ENCODE results near the gene TTLL5. TPM values are rescaled to one million over a fixed set of nuclear protein-coding genes. Genes with fewer than 3 reads are reported as not detected.

The TTLL5 gene
- total RNA-seq, 1 donor from 2014 or later: 26.0 TPM

DNA sequence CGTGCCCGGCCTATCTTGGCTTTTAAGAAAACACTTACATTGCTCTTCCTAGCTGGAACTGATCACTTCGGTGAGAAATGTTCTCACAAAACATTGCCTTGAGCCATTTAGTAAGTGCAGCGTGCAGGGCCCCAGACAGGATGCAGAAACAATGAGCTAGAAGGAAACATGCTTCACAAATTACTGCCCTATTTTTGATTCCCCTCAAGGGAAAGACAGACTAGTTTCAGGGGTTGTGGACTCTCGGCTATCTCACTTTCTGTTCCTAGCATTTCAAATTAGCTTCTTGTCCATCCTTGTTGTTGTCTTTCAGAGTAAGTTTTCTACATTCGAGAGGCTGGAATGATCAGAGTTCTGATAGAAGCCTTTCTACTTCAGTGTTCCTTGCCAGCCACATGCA, 299.2 kb downstream of the TTLL5 start:
- intact Hi-C loops (cut with DNase I): no loop called here
- H3K4me1 ChIP-seq: no peaks in the 10 kb centered on the region
- H3K36me3 ChIP-seq: no peaks in the 10 kb centered on the region
- DNase-seq: no peak
- H3K9me3 ChIP-seq: no peaks in the 10 kb centered on the region
- TF ChIP-seq CTCF (IDR thresholded peaks at IDR 0.05): no peak
- no peaks in the 10 kb centered on the region for H3K27me3 ChIP-seq
- no peak for ATAC-seq
- H3K27ac ChIP-seq: no peak overlapping the region
- H3K4me3 ChIP-seq: no peak overlapping the region

GRCh38 chr14:75961662-75962061, 300.6 kb downstream of the TTLL5 start:
- H3K36me3 ChIP-seq: peaks cover 4% of the 10 kb centered on the region
- ATAC-seq (no peak), DNase-seq (no peak)
- no peaks in the 10 kb centered on the region for H3K27me3 ChIP-seq
- TF ChIP-seq CTCF (IDR thresholded peaks at IDR 0.05): no peak
- intact Hi-C loops (cut with DNase I): no loop called here
- H3K4me3 ChIP-seq: no peak overlapping the region
- H3K4me1 ChIP-seq: no peaks in the 10 kb centered on the region
- no peak overlapping the region for H3K27ac ChIP-seq
- H3K9me3 ChIP-seq: no peaks in the 10 kb centered on the region

GRCh38 chr14:75967866-75968265, 306.8 kb downstream of the TTLL5 start:
- Histone ChIP-seq H3K4me1 (no peaks in the 10 kb centered on the region), H3K36me3 (peaks cover 4% of the 10 kb centered on the region), H3K27me3 (no peaks in the 10 kb centered on the region), H3K4me3 (no peak overlapping the region), H3K27ac (no peak overlapping the region), H3K9me3 (no peaks in the 10 kb centered on the region)
- DNase-seq: no peak
- no peak for ATAC-seq
- intact Hi-C loops (cut with DNase I): no loop called here
- TF ChIP-seq CTCF (IDR thresholded peaks at IDR 0.05): no peak

- no peaks in the 10 kb centered on the region for H3K4me1 ChIP-seq
- ATAC-seq: no peak
- intact Hi-C loops (cut with DNase I): no loop called here
- H3K36me3 ChIP-seq: peaks cover 4% of the 10 kb centered on the region
- H3K27me3 ChIP-seq: no peaks in the 10 kb centered on the region
- DNase-seq: no peak
- H3K27ac ChIP-seq: no peak overlapping the region
- H3K9me3 ChIP-seq: no peaks in the 10 kb centered on the region
- H3K4me3 ChIP-seq: no peak overlapping the region
- TF ChIP-seq CTCF (IDR thresholded peaks at IDR 0.05): no peak
Observed at GRCh38 chr14:75968456-75968855, 307.4 kb downstream of the TTLL5 start.

DNA sequence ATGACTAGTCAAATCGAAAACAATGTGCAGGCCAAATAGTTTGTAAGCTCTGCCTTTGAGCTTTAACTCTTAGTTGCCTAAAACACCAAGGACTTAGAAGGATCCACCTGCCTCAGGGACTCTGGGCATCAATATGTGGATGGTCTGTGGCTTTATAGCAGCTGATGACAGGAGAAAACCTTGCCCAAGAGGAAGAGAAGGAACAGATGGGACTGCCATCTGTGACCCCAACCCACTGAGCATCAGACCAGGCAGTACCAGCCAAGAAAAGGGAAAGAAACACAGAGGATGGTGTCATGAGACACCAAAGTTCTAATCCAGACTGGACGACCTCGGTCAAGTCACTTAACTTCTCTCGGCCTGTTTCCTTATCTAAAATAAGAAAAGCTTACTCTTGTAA, 308.1 kb downstream of the TTLL5 start:
- H3K4me3 ChIP-seq: no peak overlapping the region
- intact Hi-C loops (cut with DNase I): no loop called here
- H3K4me1 ChIP-seq: no peaks in the 10 kb centered on the region
- H3K9me3 ChIP-seq: no peaks in the 10 kb centered on the region
- DNase-seq (no peak), ATAC-seq (no peak)
- no peak for TF ChIP-seq CTCF (IDR thresholded peaks at IDR 0.05)
- H3K27me3 ChIP-seq: no peaks in the 10 kb centered on the region
- peaks cover 4% of the 10 kb centered on the region for H3K36me3 ChIP-seq
- H3K27ac ChIP-seq: no peak overlapping the region

DNA sequence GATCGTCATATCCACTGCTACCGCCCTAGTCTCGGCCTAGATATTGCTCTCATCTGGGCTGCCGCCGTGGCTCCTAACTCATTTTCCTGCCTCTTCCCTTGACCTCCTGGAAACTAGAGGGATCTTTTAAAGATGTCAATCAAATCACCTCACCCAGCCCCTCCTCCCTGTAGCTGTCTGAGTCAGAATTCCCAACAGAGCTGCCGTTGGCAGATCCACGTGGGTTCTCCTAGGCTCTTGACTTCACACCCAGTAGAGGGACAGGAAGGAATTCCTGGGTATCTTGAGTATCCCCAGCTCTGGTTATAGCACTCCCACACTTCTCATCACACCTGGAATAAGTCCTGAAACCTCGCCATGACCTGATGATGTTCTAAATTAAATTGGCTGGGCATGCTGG, 308.8 kb downstream of the TTLL5 start:
- DNase-seq: no peak
- Histone ChIP-seq H3K27ac (no peak overlapping the region), H3K9me3 (no peaks in the 10 kb centered on the region), H3K4me1 (no peaks in the 10 kb centered on the region), H3K27me3 (no peaks in the 10 kb centered on the region), H3K36me3 (peaks cover 4% of the 10 kb centered on the region), H3K4me3 (no peak overlapping the region)
- no peak for ATAC-seq
- no peak for TF ChIP-seq CTCF (IDR thresholded peaks at IDR 0.05)
- intact Hi-C loops (cut with DNase I): no loop called here

Measured in upper lobe of right lung (tissue), 1 donor.